ENCODE data around the gene ACADSB. TPM values are rescaled to one million over a fixed set of nuclear protein-coding genes. Genes with fewer than 3 reads are reported as not detected.

The ACADSB gene
- total RNA-seq, 1 donor from 2014 or later = 36.1 TPM

- no peak for DNase-seq (ENCODE audit: low spot score)
Observed at GRCh38 chr10:123096452-123096851, 87.6 kb downstream of the ACADSB start.

GRCh38 chr10:123097039-123097438, 88.2 kb downstream of the ACADSB start:
- DNase-seq (ENCODE audit: low spot score) = no peak

- DNase-seq (ENCODE audit: low spot score) = no peak
Observed at GRCh38 chr10:123100030-123100762, 91.4 kb downstream of the ACADSB start.

- no peak for DNase-seq (ENCODE audit: low spot score)
Observed at GRCh38 chr10:123101872-123102271, 93.1 kb downstream of the ACADSB start.

- no peak for DNase-seq (ENCODE audit: low spot score)
Observed at GRCh38 chr10:123102673-123103072, 93.9 kb downstream of the ACADSB start.

- DNase-seq (ENCODE audit: low spot score) = no peak
Observed at GRCh38 chr10:123103944-123104343, 95.1 kb downstream of the ACADSB start.

Other genes starting within 250 kb of the ACADSB start
- gene CUZD1, start 163.1 kb upstream of the ACADSB start, total RNA-seq = 2.7 TPM
- gene FAM24B, start 129.4 kb upstream of the ACADSB start, total RNA-seq = 4.9 TPM
- not detected for gene FAM24A, start 98.4 kb upstream of the ACADSB start, total RNA-seq
- gene C10orf88, start 54.8 kb upstream of the ACADSB start, total RNA-seq = 8.5 TPM
- gene PSTK, start 28.6 kb upstream of the ACADSB start, total RNA-seq = 9.4 TPM
- 15.3 TPM for gene IKZF5, start 211 bp upstream of the ACADSB start, total RNA-seq
- 1.6 TPM for gene HMX3, start 127.0 kb downstream of the ACADSB start, total RNA-seq
- gene HMX2, start 139.1 kb downstream of the ACADSB start, total RNA-seq = 0.69 TPM
- 64.3 TPM for gene BUB3, start 145.4 kb downstream of the ACADSB start, total RNA-seq